Measurements from ENCODE around the gene ACAP3. TPM values are rescaled to one million over a fixed set of nuclear protein-coding genes. Genes with fewer than 3 reads are reported as not detected.
"Not testable (repeated sequence)": the region's sequence is repeated elsewhere in the genome, so short reads cannot be mapped to it uniquely, and the experiment has no call there.

Gene ACAP3
- total RNA-seq, 1 donor from 2014 or later = 16.2 TPM

DNA sequence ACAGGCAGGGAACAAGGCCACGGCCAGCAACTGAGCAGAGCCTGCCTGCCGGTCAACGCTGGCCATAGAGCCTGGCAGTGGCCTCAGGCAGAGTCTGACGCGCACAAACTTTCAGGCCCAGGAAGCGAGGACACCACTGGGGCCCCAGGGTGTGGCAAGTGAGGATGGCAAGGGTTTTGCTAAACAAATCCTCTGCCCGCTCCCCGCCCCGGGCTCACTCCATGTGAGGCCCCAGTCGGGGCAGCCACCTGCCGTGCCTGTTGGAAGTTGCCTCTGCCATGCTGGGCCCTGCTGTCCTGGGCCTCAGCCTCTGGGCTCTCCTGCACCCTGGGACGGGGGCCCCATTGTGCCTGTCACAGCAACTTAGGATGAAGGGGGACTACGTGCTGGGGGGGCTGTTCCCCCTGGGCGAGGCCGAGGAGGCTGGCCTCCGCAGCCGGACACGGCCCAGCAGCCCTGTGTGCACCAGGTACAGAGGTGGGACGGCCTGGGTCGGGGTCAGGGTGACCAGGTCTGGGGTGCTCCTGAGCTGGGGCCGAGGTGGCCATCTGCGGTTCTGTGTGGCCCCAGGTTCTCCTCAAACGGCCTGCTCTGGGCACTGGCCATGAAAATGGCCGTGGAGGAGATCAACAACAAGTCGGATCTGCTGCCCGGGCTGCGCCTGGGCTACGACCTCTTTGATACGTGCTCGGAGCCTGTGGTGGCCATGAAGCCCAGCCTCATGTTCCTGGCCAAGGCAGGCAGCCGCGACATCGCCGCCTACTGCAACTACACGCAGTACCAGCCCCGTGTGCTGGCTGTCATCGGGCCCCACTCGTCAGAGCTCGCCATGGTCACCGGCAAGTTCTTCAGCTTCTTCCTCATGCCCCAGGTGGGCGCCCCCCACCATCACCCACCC, 23.6 kb upstream of the ACAP3 start, which contains the start of gene TAS1R3:
Gene TAS1R3 (plus strand): TSS at position 213 of the 898 bp plus-strand sequence. CDS start 66 bp downstream, at position 279.
- no peak for DNase-seq (ENCODE audit: low read depth, low spot score)

DNA sequence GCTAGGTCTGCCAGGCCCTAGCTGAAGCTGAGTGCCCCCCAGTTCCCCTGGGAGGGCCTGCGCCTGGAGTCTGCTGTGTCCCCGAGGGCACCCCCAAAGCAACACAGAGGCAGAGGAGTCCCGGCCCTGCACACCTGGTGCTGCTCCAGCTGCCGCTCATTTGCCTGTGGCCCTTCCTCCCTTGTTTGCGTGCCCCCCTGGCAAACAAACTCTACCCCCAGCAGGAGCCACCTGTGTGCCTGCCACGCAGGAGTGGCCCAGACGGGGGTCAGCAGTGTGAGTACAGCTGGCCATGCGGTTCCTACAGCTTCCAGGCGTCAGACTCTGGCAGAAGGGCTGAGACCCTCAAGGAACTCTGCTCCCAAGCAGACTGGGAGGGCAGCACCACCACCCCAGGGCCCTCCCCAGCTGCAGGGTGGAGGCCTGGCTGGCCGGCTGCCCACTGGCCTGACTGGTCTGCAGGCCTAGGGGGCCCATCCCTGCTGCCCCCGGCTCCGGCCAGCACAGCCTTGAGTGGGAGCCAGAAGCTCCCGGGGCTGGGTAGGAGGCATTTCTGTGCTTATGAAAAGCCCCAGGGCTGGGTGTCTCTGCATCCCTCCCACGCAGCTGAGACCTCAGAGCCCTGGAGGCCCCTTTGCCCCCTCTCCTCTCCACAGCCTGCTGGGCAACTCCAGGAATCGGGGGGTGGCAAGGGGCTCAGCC, 22.8 kb upstream of the ACAP3 start:
- no peak for DNase-seq (ENCODE audit: low read depth, low spot score)

DNA sequence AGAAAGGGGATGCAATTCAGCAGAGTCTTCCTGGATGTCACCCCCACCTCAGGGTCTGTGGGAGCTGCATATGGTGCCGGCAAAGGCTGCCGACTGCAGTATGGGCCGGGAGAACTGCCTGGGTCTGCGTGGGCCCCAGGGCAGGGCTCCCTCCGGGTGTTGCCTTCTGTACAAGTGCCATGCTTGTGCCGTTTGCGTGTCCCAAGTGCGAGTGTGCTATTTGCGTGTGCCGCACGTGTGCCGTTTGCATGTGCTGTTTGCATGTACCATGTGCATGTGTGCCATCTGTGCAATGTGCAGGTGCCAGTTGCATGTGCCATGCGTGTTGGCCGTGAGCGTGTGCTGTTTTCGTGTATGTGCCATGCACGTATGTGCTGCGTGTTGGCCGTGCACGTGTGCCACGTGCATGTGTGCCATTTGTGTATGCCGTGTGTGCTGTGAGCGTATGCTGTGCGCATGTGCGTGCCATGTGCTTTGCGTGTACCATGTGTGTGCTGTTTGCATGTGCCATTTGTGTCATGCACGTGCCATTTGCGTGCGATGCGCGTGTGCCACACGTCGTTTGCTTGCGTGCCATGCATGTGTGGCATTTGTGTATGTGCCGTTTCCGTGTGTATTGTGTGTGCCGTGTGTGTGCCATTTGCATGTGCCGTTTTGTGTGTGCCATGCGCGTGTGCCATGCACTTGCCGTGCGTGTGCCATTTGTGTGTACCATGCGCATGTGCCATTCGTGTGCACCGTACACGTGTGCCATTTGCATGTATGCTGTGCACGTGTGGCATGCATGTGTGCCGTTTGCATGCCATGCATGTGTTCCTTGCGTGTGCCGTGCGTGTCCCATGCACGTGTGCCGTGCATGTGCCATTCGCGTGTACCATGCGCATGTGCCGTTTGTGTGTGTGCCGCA, 21.8 kb upstream of the ACAP3 start:
- DNase-seq (ENCODE audit: low read depth, low spot score) = no peak

DNA sequence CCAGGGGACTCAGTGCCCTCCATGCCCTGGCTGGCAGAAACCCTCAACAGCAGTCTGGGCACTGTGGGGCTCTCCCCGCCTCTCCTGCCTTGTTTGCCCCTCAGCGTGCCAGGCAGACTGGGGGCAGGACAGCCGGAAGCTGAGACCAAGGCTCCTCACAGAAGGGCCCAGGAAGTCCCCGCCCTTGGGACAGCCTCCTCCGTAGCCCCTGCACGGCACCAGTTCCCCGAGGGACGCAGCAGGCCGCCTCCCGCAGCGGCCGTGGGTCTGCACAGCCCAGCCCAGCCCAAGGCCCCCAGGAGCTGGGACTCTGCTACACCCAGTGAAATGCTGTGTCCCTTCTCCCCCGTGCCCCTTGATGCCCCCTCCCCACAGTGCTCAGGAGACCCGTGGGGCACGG, 20.5 kb upstream of the ACAP3 start:
- DNase-seq (ENCODE audit: low read depth, low spot score) = no peak

DNA sequence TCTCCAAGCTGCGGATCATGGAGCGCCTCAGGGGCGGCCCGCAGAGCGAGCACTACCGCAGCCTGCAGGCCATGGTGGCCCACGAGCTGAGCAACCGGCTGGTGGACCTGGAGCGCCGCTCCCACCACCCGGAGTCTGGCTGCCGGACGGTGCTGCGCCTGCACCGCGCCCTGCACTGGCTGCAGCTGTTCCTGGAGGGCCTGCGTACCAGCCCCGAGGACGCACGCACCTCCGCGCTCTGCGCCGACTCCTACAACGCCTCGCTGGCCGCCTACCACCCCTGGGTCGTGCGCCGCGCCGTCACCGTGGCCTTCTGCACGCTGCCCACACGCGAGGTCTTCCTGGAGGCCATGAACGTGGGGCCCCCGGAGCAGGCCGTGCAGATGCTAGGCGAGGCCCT, 19.6 kb upstream of the ACAP3 start:
- DNase-seq (ENCODE audit: low read depth, low spot score) = no peak

DNA sequence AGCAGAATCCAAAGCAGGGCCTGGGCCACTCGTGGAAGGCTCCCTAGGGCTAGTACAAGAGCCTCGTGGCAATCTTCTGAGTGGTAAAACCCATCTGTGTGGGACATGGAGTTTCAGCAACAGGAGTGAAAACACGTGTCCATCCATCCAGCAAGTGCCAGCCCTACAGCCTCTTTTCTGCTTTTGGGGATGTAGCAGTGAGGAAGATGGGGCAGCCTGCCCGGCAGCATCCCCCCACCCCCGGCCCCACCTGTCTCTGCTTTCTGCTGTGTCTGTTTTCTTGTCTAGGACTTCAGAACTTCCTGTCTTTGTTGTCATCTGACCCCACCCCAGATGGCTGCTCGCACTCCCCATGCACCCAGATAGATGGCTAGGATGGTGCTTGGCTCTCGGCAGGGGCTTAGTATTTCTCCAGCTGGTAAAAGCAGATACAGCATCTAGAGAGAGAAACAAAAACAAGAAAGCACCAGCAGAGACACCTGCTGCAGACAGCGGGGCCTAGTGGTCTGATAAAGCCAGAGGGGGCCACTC, 18.4 kb upstream of the ACAP3 start:
- no peak for DNase-seq (ENCODE audit: low read depth, low spot score)

DNA sequence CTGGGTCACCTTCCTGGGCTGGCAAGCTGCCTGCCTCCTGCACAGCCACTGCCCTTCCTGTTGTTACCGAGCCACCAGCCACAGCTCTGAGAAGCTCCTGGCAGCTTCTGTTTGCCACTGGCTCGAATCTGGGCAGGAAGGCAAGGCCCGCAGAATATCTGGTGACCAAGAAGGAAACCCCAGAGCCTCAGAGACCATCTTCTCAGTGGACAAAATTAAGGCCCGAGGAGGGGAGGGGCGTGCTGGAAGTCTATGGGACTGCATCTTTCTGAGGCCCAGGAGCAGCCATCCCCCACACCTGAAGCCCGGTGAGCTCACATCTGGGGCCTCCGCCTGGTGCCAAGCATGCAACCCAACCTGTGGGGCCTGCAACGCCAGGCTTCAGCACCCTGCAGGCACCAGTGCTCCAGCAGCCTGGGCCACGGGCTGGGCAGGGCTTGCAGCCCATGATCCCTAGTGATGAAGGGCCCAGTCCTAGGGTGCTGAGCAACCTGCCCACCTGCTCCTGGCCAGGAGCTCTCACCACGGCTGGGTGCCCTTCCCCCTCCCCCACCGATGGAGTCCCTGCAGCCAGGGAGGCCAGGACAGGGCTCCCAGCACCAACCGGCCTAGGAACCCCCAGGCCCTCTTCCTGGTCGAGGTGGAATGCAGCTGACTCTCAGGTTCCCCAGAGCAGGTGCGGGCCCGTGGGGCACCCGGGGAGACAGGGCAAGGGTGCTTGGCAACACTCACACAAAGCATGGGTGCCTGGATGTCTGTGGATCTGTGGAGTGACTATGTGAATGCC, 17.8 kb upstream of the ACAP3 start:
- no peak for DNase-seq (ENCODE audit: low read depth, low spot score)

DNA sequence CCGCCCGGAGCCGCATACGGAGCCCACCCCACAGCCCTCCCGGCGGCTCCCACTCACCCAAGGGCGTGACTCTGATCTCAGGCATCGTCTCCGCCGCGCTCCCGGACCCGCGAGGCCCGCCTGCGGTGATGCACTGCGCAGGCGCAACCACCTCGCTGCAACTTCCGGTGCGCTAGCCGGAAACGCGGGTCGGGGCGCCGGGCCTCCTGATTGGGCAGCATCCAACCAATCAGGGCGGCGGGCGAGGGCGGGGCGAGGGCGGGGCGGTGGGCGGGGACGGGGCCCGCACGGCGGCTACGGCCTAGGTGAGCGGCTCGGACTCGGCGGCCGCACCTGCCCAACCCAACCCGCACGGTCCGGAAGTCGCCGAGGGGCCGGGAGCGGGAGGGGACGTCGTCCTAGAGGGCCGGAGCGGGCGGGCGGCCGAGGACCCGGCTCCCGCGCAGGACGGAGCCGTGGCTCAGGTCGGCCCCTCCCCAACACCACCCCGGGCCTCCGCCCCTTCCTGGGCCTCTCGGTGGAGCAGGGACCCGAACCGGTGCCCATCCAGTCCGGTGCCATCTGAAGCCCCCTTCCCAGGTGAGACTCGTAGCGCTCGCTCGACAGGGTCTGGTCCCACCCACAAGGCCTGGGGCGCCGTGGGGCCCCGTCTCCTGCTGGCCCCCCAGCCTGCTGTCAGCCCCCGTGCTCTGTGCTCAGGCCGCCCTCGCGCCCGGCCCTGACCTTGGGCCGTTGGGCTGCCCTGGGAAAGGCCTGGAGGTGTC, 17.0 kb upstream of the ACAP3 start, which contains the start of the genes CPTP and INTS11:
Gene CPTP (plus strand): TSS at position 279 of the 764 bp plus-strand sequence. CDS start 2,109 bp downstream, outside the sequence.
Gene INTS11 (minus strand): TSS at position 137 of the 764 bp plus-strand sequence. CDS start 52 bp downstream, at position 85.
- peak; percentile 54 for DNase-seq (ENCODE audit: low read depth, low spot score)

DNA sequence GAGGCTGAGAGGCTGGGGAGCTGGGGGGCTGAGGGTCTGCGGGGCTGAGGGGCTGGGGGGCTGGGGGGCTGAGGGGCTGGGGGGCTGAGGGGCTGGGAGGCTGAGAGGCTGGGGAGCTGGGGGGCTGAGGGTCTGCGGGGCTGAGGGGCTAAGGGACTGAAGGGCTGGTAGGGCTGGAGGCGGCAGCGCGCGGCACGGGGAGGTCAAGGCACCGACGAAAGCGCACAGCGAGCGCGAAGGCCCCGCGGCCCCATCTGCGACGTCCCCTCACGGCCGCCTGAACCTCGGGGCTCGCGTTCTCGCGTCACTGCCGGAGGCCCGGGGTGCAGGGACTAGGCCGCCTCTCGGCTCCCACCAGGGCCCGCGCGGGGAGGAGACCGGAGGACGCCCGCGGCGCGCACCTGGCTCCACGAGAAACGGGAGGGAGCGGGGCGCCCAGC, 16.4 kb upstream of the ACAP3 start:
- no peak for DNase-seq (ENCODE audit: low read depth, low spot score)

DNA sequence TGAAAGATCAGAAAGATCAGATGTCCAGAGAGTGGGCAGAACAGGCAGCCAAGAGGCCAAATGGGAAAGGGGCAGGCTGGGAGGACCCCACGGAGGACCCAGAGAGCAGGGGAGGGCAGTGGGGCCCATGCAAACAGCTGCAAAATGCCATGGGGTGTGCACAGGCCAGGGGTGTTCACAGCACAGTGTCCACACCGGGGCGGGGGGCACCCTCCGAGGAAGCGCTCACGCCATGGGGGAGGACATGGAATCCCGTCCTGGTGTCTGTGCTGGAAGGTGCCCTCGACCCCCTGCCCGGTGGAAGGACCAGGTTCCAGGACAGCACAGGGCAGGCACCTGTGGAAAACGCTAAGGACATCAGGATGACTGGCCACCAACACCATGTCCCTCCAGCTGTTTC, 15.2 kb upstream of the ACAP3 start:
- DNase-seq (ENCODE audit: low read depth, low spot score) = no peak

DNA sequence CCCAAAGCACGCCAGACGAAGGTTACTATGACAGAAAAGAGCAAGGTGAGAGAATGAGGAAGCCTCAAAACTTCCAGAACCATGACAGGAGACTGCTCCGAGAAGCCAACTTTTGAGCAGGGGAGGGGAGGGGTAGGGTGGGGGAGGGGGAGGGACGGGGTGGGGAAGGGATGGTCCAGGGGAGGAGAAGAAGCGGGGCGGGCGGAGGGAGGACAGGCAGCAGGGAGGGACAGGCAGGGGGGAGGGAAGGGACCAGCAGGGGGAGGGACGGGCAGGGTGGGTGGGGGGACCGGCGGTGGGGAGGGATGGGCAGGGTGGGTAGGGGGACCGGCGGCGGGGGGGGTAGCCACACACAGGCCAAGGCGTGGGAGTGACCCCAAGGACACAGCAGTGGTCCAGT, 14.7 kb upstream of the ACAP3 start:
- DNase-seq (ENCODE audit: low read depth, low spot score) = no peak

DNA sequence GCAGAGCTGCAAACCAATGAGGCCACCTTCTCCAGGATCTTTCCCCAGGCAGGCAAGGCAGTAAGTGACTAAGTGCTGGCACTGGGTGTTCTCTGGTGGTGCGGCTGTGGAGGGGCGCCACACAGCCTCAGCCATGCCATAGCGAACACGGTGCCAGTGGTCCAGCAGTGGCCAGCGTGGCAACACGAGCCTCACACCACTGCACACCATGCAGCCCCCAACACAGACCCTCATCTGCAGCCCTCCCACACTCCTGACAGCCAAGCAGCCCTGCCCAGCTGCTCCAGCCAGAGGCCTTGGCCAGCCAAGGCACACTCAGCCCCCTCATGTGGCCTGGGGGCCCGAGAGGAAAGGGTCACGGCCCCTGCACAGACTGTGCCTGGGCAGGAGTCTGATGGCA, 13.7 kb upstream of the ACAP3 start:
- no peak for DNase-seq (ENCODE audit: low read depth, low spot score)

DNA sequence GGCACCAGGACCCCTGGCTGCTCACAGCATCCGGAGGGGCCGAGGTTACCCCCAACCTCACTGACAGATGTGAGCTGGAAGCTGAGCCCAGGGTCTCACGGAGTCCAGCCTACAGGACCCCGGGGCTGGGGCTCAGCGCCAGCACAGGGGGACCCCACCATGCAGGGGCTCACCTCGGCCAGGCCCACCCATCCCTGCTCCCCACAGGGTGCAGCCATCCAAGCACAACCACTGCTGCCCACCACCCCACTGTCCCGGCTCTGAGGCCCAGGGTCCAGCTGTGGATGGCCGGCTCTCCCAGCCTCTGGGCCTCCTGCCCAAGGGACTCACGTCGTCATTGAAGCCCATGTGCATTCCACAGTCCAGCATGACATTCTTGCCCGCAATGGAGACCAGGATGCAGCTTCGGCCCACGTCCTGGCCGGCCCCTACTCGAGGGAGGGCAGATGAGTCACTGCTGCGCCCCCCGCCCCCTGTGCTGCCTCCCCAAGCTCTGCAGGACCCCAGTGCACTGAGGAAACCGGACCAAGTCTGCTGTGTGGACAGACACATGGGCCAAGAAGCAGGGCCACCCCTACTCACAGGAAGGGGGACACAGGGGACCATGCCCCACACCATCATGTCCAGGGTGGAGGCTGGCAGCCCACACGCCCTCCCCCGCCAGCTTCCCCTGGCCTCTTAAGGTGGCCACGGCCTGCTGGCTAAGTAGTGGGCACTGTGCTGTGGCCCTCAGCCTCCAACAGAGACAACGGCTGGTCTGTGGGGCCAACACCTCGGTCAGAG, 13.1 kb upstream of the ACAP3 start:
- no peak for DNase-seq (ENCODE audit: low read depth, low spot score)

DNA sequence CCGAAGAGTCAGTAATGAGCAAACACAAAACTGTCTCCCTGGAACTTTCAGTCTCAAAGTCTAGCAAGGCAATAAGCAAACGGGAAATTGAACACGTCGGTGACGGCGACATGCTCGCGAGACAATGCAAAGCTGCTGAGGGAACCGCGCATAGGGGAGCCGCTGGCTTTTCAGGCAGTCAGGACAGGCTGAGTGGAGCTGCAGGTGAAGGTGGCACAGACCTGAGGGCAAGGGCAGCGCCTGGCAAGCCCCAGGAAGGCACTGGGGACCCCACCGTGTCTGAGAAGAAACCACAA, 11.9 kb upstream of the ACAP3 start:
- no peak for DNase-seq (ENCODE audit: low read depth, low spot score)

DNA sequence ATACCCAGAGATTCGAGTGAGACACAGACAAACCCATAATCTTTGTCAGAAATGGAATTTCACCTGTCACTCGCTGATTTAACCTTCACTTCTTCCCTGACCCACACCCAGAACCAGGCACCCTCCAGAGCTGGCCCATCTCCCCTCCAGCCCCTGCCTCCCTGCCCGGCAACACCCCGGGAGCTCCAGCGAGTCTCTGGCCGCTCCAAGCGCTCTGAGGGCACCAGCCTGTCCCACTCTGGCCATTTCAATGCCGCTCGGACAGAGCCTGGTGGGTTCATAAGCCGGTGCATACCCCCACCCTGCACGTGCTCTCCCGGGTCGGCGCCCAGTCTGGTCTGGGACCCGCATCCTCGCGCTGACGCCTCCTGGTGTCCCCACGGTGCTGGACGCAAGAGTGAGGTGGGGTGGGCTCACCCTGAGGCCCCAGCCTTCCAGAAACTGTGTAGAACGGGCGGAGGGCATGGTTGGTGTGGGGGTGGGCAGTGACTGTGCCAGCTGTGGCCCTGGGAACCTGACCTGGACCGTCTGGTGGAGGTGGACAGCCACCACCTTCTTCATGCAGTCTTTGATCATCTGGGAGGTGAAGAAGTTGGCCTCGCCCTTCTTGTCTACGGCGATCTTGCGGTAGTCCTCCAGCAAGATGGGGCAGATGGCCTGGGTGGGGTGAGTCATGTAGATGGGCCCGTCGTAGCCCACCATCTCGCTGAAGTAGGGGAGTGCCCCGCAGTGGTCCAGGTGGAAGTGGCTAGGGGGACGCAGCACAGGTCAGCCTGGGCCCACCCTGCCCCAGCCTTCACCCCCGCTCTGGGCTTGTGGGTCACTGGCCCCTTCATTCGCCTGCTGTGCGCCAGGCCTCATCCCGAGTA, 11.3 kb upstream of the ACAP3 start:
- no peak for DNase-seq (ENCODE audit: low read depth, low spot score)

DNA sequence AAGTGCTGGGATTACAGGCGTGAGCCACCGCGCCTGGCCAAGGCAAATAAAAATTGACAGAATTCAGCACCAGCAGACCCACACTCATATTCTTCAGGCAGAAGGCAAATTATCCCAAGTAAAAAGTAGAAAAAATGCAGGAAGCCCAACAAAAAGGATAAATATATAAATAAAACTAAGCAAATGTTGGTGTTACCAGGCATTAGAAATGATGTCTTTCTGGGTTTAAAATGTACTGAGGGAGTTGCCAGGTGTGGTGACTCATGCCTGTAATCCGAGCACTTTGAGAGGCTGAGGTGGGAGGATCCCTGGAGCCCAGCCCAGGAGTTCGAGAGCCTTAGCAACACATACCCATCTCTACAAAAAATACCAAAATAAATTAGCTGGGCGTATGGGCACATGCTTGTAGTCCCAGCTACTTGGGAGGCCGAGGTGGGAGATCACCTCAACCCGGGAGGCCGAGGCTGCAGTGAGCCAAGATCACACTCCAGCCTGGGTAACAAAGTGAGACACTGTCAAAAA, 10.5 kb upstream of the ACAP3 start:
- peak; percentile 26 for DNase-seq (ENCODE audit: low read depth, low spot score)

DNA sequence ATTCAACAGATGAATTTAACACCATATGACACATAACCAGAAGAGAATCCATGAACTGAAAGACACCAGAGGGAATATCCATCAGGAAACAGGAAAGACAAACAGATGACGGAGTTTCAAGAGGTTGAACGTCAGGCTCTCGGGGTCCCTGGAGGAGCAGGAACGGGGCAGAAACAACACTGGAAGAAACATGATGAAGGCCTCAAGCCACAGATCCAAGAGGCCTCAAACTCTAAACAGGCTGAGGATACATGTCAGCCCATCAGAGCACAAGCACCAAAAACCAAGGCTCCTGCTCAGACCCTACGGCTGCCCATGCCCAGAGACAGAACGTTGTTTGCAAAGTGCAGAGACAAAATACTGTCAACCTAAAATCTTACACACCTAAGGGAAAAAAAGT, 9.7 kb upstream of the ACAP3 start:
- no peak for DNase-seq (ENCODE audit: low read depth, low spot score)

DNA sequence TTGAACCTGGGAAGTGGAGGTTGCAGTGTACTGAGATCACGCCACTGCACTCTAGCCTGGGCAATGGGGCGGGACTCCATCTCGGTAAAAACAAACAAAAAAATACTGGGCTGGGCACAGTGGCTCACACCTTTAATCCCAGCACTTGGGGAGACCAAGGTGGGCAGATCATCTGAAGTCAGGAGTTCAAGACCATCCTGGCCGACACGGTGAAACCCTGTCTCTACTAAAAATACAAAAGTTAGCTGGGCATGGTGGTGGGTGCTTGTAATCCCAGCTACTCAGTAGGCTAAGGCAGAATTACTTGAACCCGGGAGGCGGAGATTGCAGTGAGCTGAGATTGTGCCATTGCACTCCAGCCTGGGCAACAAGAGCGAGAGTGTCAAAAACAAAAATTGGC, 8.5 kb upstream of the ACAP3 start:
- not testable (repeated sequence) for DNase-seq (ENCODE audit: low read depth, low spot score)
